Astrocyte (in vitro differentiated cells and primary cell): ENCODE measurements around the gene NAALADL2. TPM values are rescaled to one million over a fixed set of nuclear protein-coding genes. Genes with fewer than 3 reads are reported as not detected.

Source experiments
- DNase-seq: peaks from one replicate; pipeline ENCODE4 v3.0.0-alpha.2; 2010; ENCODE audit warnings: low read depth
- FAIRE-seq: peaks from 2 replicates; lab custom pipeline; 2011; peaks lifted over from hg19 to GRCh38; lab: Jason Lieb, UNC
- H2AFZ ChIP-seq: 2 replicates; pipeline ENCODE4 v1.6.0; 2012; ENCODE audit warnings: low read depth, low read length, inconsistent platforms
- H3K27ac ChIP-seq: 2 replicates; pipeline ENCODE4 v1.5.1; 2011; ENCODE audit warnings: low read depth, low read length, inconsistent platforms
- H3K27me3 ChIP-seq: 2 replicates; pipeline ENCODE4 v1.6.0; 2011; ENCODE audit warnings: low read length, inconsistent platforms; ENCODE audit not compliant: insufficient read depth
- H3K36me3 ChIP-seq: 2 replicates; pipeline ENCODE4 v1.5.1; 2011; ENCODE audit warnings: low read length, inconsistent platforms; ENCODE audit not compliant: insufficient read depth
- H3K4me1 ChIP-seq: 2 replicates; pipeline ENCODE4 v1.5.1; 2011; ENCODE audit warnings: low read length, inconsistent platforms; ENCODE audit not compliant: insufficient read depth
- H3K4me2 ChIP-seq: 2 replicates; pipeline ENCODE4 v1.6.0; 2012; ENCODE audit warnings: low read length, inconsistent platforms
- H3K4me3 ChIP-seq: 2 replicates; pipeline ENCODE4 v1.5.1; 2011; ENCODE audit warnings: low read depth, mild to moderate bottlenecking, low read length, inconsistent platforms; ENCODE audit not compliant: insufficient read depth
- H3K79me2 ChIP-seq: 2 replicates; pipeline ENCODE4 v1.6.0; 2012; ENCODE audit warnings: mild to moderate bottlenecking, low read length, inconsistent platforms; ENCODE audit not compliant: insufficient read depth
- H3K9ac ChIP-seq: 2 replicates; pipeline ENCODE4 v1.6.0; 2012; ENCODE audit warnings: mild to moderate bottlenecking, low read length, inconsistent platforms
- H3K9me3 ChIP-seq: 2 replicates; pipeline ENCODE4 v1.5.1; 2012; ENCODE audit warnings: low read depth, mild to moderate bottlenecking, low read length, inconsistent platforms; ENCODE audit not compliant: insufficient read depth
- H4K20me1 ChIP-seq: 2 replicates; pipeline ENCODE4 v1.6.0; 2012; ENCODE audit warnings: low read length, inconsistent platforms; ENCODE audit not compliant: insufficient read depth
- H3K27ac Mint-ChIP-seq: one replicate; pipeline ENCODE4 v1.8.0; 2021; ENCODE audit warnings: mild to moderate bottlenecking, mixed read lengths; ENCODE audit not compliant: unreplicated experiment
- H3K27me3 Mint-ChIP-seq: one replicate; pipeline ENCODE4 v1.8.0; 2021; ENCODE audit warnings: low read depth, mixed read lengths; ENCODE audit not compliant: unreplicated experiment
- H3K36me3 Mint-ChIP-seq: one replicate; pipeline ENCODE4 v1.8.0; 2021; ENCODE audit warnings: low read depth, mixed read lengths; ENCODE audit not compliant: unreplicated experiment
- H3K4me1 Mint-ChIP-seq: one replicate; pipeline ENCODE4 v1.8.0; 2021; ENCODE audit warnings: low read depth, mixed read lengths; ENCODE audit not compliant: unreplicated experiment
- H3K4me3 Mint-ChIP-seq: one replicate; pipeline ENCODE4 v1.8.0; 2021; ENCODE audit warnings: mild to moderate bottlenecking, moderate library complexity, mixed read lengths; ENCODE audit not compliant: unreplicated experiment
- H3K9me3 Mint-ChIP-seq: one replicate; pipeline ENCODE4 v1.8.0; 2021; ENCODE audit warnings: mild to moderate bottlenecking, mixed read lengths; ENCODE audit not compliant: unreplicated experiment
- CTCF ChIP-seq: IDR thresholded peaks from 2 replicates; pipeline ENCODE4 v1.5.1; 2011; ENCODE audit warnings: low read depth, mild to moderate bottlenecking, inconsistent platforms, low read length, moderate library complexity; ENCODE audit not compliant: insufficient read depth
- EZH2 ChIP-seq: IDR thresholded peaks from 2 replicates; pipeline ENCODE4 v1.6.1; 2012; ENCODE audit warnings: mild to moderate bottlenecking, low read length, inconsistent platforms; ENCODE audit not compliant: insufficient read depth
- total RNA-seq: library from RNA; stranded (reverse); gene quantifications from 2 replicates; pipeline ENCODE4 v1.2.1, GENCODE V29; 2021

The NAALADL2 gene
- total RNA-seq, 1 donor from 2014 or later = 2.7 TPM

- H4K20me1 ChIP-seq = no peaks in the 10 kb centered on the region
- Mint-ChIP-seq H3K27ac (no peak overlapping the region), H3K4me3 (no peak overlapping the region), H3K27me3 (no peaks in the 10 kb centered on the region), H3K36me3 (no peaks in the 10 kb centered on the region), H3K4me1 (no peaks in the 10 kb centered on the region), H3K9me3 (peaks cover 2% of the 10 kb centered on the region)
- H3K27ac ChIP-seq = no peak overlapping the region
- no peaks in the 10 kb centered on the region for H3K27me3 ChIP-seq
- H3K4me2 ChIP-seq = no peak overlapping the region
- H3K4me3 ChIP-seq = no peak overlapping the region
- H3K79me2 ChIP-seq = no peaks in the 10 kb centered on the region
- TF ChIP-seq EZH2 (no peak), CTCF (no peak)
- H3K9me3 ChIP-seq = no peaks in the 10 kb centered on the region
- no peak for FAIRE-seq
- no peak overlapping the region for H3K9ac ChIP-seq
- H2AFZ ChIP-seq = no peak overlapping the region
- H3K36me3 ChIP-seq = no peaks in the 10 kb centered on the region
- no peaks in the 10 kb centered on the region for H3K4me1 ChIP-seq
- DNase-seq = no peak
Observed at GRCh38 chr3:175692256-175692655, 833.1 kb downstream of the NAALADL2 start.

GRCh38 chr3:175695251-175695650, 836.1 kb downstream of the NAALADL2 start:
- no peak overlapping the region for H3K4me2 ChIP-seq
- no peak for TF ChIP-seq EZH2
- TF ChIP-seq CTCF = no peak
- no peaks in the 10 kb centered on the region for H3K79me2 ChIP-seq
- H3K27me3 ChIP-seq = no peaks in the 10 kb centered on the region
- no peak overlapping the region for H3K4me3 ChIP-seq
- Mint-ChIP-seq H3K4me3 (no peak overlapping the region), H3K36me3 (no peaks in the 10 kb centered on the region), H3K27ac (no peak overlapping the region), H3K4me1 (no peaks in the 10 kb centered on the region), H3K27me3 (no peaks in the 10 kb centered on the region), H3K9me3 (peaks cover 2% of the 10 kb centered on the region)
- DNase-seq = peak; percentile 9
- H3K9ac ChIP-seq = no peak overlapping the region
- no peaks in the 10 kb centered on the region for H3K4me1 ChIP-seq
- no peak overlapping the region for H3K27ac ChIP-seq
- no peaks in the 10 kb centered on the region for H4K20me1 ChIP-seq
- no peaks in the 10 kb centered on the region for H3K36me3 ChIP-seq
- no peak overlapping the region for H2AFZ ChIP-seq
- H3K9me3 ChIP-seq = no peaks in the 10 kb centered on the region
- FAIRE-seq = no peak

- H3K4me3 ChIP-seq = no peak overlapping the region
- H3K27ac ChIP-seq = no peak overlapping the region
- H3K9me3 ChIP-seq = no peaks in the 10 kb centered on the region
- H3K79me2 ChIP-seq = no peaks in the 10 kb centered on the region
- no peaks in the 10 kb centered on the region for H4K20me1 ChIP-seq
- no peak overlapping the region for H2AFZ ChIP-seq
- H3K9me3 Mint-ChIP-seq = no peaks in the 10 kb centered on the region
- no peaks in the 10 kb centered on the region for H3K4me1 Mint-ChIP-seq
- H3K4me1 ChIP-seq = no peaks in the 10 kb centered on the region
- no peak overlapping the region for H3K4me3 Mint-ChIP-seq
- no peak overlapping the region for H3K27ac Mint-ChIP-seq
- DNase-seq (no peak), FAIRE-seq (peak; percentile 59)
- no peak overlapping the region for H3K9ac ChIP-seq
- no peaks in the 10 kb centered on the region for H3K27me3 Mint-ChIP-seq
- no peak for TF ChIP-seq CTCF
- no peak for TF ChIP-seq EZH2
- H3K27me3 ChIP-seq = no peaks in the 10 kb centered on the region
- H3K36me3 ChIP-seq = no peaks in the 10 kb centered on the region
- no peak overlapping the region for H3K4me2 ChIP-seq
- H3K36me3 Mint-ChIP-seq = no peaks in the 10 kb centered on the region
Observed at GRCh38 chr3:175702956-175703355, 843.8 kb downstream of the NAALADL2 start.
